K562 (cell line): ENCODE measurements around the gene CDC14A. TPM values are rescaled to one million over a fixed set of nuclear protein-coding genes. Genes with fewer than 3 reads are reported as not detected.
A peak's percentile ranks its signal among the peaks of the same experiment; 100 is the strongest.

Experiments used
- BHLHE40 ChIP-seq: IDR thresholded peaks from 2 replicates; pipeline ENCODE4 v1.6.1; 2011; ENCODE audit warnings: low read length, improper control_type of control experiment
- E2F6 ChIP-seq, 2 experiments: IDR thresholded peaks; 2 replicates each; pipeline ENCODE4 v1.6.1; 2011; ENCODE audit warnings: borderline replicate concordance in 1 of 2, control low read depth in 1 of 2, low read depth in 1 of 2, low read length in 1 of 2, mild to moderate bottlenecking in 1 of 2, mixed read lengths in 1 of 2, moderate library complexity in 1 of 2; ENCODE audit not compliant: insufficient read depth in 1 of 2, insufficient read length in 1 of 2, poor library complexity in 1 of 2, severe bottlenecking in 1 of 2; ENCODE audit errors: extremely low read depth in 1 of 2
- EP300 ChIP-seq: IDR thresholded peaks from 2 replicates; pipeline ENCODE4 v1.6.1; 2012; ENCODE audit warnings: low read length, improper control_type of control experiment
- HOMEZ ChIP-seq: fragments of 250-450 bp; sonication (Bioruptor Pico); IDR thresholded peaks from 2 replicates; pipeline ENCODE4 v1.4.0; 2020; ENCODE audit warnings: mild to moderate bottlenecking, moderate library complexity
- NUFIP1 ChIP-seq: fragments of 450-650 bp; IDR thresholded peaks from 2 replicates; pipeline ENCODE4 v1.6.1; 2018; ENCODE audit not compliant: partially characterized antibody
- TEAD1 ChIP-seq, 2 experiments: fragments of 450-650 bp in 1 of 2; sonication (generic) in 1 of 2; formaldehyde crosslinking; IDR thresholded peaks; 2 replicates each; pipeline versions ENCODE4 v1.4.0 to v1.8.0; 2020 to 2022; ENCODE audit warnings: mild to moderate bottlenecking in 2 of 2, missing genetic modification reagents in 1 of 2
- ZMIZ1 ChIP-seq, 2 experiments: fragments of 150-350 bp in 1 of 2; IDR thresholded peaks; 2 replicates each; pipeline ENCODE4 v1.6.1; 2012 to 2016; ENCODE audit warnings: low read depth in 2 of 2, low read length in 2 of 2, mild to moderate bottlenecking in 1 of 2, moderate library complexity in 1 of 2
- polyA plus RNA-seq, 8 experiments: library from polyadenylated mRNA; depleted of rRNA in 4 of 8; stranded (reverse) in 5 of 8; unstranded in 3 of 8; fragments of >200 nt; fragmentation: Nextera tagmentation in 2 of 8; fragmentation: Illumina TruSeq in 1 of 8; extraction: Ambion mirVana in 2 of 8; extraction: Trizol in 1 of 8; gene quantifications; 2 replicates each; pipeline versions ENCODE4 v1.2.1 to v1.2.3, GENCODE V29; 2011 to 2014; ENCODE audit warnings: inconsistent platforms in 1 of 8, missing spikeins in 1 of 8
- total RNA-seq, 7 experiments: library from RNA; depleted of rRNA in 6 of 7; stranded (reverse); fragments of >200 nt in 6 of 7; fragmentation: Illumina TruSeq in 2 of 7; extraction: Trizol in 2 of 7; gene quantifications; 2 replicates each; pipeline versions ENCODE4 v1.2.1 to v1.2.3, GENCODE V29; 2011 to 2021; ENCODE audit warnings: low replicate concordance in 1 of 7
- TF ChIP-seq, protein P1 (sequence below): fragments of 450-650 bp; IDR thresholded peaks from 2 replicates; pipeline ENCODE4 v1.6.1; 2016; ENCODE audit warnings: mild to moderate bottlenecking, moderate library complexity

Gene CDC14A
- total and polyA plus RNA-seq, 9 of the 15 experiments (the other 6 are each of a cell fraction or from before 2014, with no cell fraction given), result 17.0 to 74.3 (median 33.4) TPM

- TF ChIP-seq NUFIP1 (no peak), HOMEZ (CRISPR knock-in tag) (no peak), ZMIZ1 (IDR thresholded peaks at IDR 0.05; ENCODE audit: low read depth in 2 of 2, low read length in 2 of 2) (no peak), TEAD1 (CRISPR knock-in tag; IDR thresholded peaks at IDR 0.05) (0 out of 4 replicates have a peak, but pooled peaks of 1 of the 2 experiments have one; percentile 2), BHLHE40 (no peak), EP300 (no peak), E2F6 (IDR thresholded peaks at IDR 0.05; ENCODE audit: borderline replicate concordance in 1 of 2, extremely low read depth in 1 of 2, insufficient read depth in 1 of 2, insufficient read length in 1 of 2, low read depth in 1 of 2, low read length in 1 of 2, poor library complexity in 1 of 2, severe bottlenecking in 1 of 2) (no peak)
- TF ChIP-seq, protein P1, sequence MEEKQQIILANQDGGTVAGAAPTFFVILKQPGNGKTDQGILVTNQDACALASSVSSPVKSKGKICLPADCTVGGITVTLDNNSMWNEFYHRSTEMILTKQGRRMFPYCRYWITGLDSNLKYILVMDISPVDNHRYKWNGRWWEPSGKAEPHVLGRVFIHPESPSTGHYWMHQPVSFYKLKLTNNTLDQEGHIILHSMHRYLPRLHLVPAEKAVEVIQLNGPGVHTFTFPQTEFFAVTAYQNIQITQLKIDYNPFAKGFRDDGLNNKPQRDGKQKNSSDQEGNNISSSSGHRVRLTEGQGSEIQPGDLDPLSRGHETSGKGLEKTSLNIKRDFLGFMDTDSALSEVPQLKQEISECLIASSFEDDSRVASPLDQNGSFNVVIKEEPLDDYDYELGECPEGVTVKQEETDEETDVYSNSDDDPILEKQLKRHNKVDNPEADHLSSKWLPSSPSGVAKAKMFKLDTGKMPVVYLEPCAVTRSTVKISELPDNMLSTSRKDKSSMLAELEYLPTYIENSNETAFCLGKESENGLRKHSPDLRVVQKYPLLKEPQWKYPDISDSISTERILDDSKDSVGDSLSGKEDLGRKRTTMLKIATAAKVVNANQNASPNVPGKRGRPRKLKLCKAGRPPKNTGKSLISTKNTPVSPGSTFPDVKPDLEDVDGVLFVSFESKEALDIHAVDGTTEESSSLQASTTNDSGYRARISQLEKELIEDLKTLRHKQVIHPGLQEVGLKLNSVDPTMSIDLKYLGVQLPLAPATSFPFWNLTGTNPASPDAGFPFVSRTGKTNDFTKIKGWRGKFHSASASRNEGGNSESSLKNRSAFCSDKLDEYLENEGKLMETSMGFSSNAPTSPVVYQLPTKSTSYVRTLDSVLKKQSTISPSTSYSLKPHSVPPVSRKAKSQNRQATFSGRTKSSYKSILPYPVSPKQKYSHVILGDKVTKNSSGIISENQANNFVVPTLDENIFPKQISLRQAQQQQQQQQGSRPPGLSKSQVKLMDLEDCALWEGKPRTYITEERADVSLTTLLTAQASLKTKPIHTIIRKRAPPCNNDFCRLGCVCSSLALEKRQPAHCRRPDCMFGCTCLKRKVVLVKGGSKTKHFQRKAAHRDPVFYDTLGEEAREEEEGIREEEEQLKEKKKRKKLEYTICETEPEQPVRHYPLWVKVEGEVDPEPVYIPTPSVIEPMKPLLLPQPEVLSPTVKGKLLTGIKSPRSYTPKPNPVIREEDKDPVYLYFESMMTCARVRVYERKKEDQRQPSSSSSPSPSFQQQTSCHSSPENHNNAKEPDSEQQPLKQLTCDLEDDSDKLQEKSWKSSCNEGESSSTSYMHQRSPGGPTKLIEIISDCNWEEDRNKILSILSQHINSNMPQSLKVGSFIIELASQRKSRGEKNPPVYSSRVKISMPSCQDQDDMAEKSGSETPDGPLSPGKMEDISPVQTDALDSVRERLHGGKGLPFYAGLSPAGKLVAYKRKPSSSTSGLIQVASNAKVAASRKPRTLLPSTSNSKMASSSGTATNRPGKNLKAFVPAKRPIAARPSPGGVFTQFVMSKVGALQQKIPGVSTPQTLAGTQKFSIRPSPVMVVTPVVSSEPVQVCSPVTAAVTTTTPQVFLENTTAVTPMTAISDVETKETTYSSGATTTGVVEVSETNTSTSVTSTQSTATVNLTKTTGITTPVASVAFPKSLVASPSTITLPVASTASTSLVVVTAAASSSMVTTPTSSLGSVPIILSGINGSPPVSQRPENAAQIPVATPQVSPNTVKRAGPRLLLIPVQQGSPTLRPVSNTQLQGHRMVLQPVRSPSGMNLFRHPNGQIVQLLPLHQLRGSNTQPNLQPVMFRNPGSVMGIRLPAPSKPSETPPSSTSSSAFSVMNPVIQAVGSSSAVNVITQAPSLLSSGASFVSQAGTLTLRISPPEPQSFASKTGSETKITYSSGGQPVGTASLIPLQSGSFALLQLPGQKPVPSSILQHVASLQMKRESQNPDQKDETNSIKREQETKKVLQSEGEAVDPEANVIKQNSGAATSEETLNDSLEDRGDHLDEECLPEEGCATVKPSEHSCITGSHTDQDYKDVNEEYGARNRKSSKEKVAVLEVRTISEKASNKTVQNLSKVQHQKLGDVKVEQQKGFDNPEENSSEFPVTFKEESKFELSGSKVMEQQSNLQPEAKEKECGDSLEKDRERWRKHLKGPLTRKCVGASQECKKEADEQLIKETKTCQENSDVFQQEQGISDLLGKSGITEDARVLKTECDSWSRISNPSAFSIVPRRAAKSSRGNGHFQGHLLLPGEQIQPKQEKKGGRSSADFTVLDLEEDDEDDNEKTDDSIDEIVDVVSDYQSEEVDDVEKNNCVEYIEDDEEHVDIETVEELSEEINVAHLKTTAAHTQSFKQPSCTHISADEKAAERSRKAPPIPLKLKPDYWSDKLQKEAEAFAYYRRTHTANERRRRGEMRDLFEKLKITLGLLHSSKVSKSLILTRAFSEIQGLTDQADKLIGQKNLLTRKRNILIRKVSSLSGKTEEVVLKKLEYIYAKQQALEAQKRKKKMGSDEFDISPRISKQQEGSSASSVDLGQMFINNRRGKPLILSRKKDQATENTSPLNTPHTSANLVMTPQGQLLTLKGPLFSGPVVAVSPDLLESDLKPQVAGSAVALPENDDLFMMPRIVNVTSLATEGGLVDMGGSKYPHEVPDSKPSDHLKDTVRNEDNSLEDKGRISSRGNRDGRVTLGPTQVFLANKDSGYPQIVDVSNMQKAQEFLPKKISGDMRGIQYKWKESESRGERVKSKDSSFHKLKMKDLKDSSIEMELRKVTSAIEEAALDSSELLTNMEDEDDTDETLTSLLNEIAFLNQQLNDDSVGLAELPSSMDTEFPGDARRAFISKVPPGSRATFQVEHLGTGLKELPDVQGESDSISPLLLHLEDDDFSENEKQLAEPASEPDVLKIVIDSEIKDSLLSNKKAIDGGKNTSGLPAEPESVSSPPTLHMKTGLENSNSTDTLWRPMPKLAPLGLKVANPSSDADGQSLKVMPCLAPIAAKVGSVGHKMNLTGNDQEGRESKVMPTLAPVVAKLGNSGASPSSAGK, result no peak
These were observed 930 bp downstream of the CDC14A start (continued) for GRCh38 chr1:100353071-100353801.
